Body of pancreas (tissue), 4 donors: Measurements from ENCODE around the gene NUDT3. TPM values are rescaled to one million over a fixed set of nuclear protein-coding genes. Genes with fewer than 3 reads are reported as not detected.
A peak's percentile ranks its signal among the peaks of the same experiment; 100 is the strongest.

Source experiments
- ATAC-seq: fragments of 150-250 bp; one replicate; pipeline ENCODE4 v1.9.1; 2016
- DNase-seq, 4 donors: peaks; one replicate each; pipeline ENCODE4 v3.0.0-alpha.2; 2019
- H3K27ac ChIP-seq, 4 donors: fragments of 200-600 bp; sonication (generic); 1 replicate in 3 of 4; 2 replicates in 1 of 4; pipeline versions ENCODE4 v1.5.1 to v1.6.1; 2016 to 2019; ENCODE audit warnings: mild to moderate bottlenecking in 1 of 4, mixed read lengths in 1 of 4, moderate library complexity in 1 of 4
- H3K27me3 ChIP-seq, 2 donors: fragments of 200-600 bp; sonication (generic); one replicate each; pipeline ENCODE4 v1.6.0; 2016; ENCODE audit warnings: mild to moderate bottlenecking in 1 of 2
- H3K36me3 ChIP-seq, 2 donors: fragments of 200-600 bp; sonication (generic); replicated peaks in 1 of 2; 2 replicates each; pipeline ENCODE4 v1.5.1; 2016; ENCODE audit warnings: low read depth in 2 of 2; ENCODE audit not compliant: insufficient read depth in 1 of 2
- H3K4me1 ChIP-seq: fragments of 200-600 bp; sonication (generic); one replicate; pipeline ENCODE4 v1.6.0; 2016
- H3K4me3 ChIP-seq, 2 donors: fragments of 200-600 bp; sonication (generic); 1 replicate in 1 of 2; 2 replicates in 1 of 2; pipeline ENCODE4 v1.5.1; 2016 to 2019
- H3K9me3 ChIP-seq, 3 donors: fragments of 200-600 bp; sonication (generic); 1 replicate in 2 of 3; 2 replicates in 1 of 3; pipeline ENCODE4 v1.5.1; 2016
- POLR2A ChIP-seq, 3 donors: fragments of 450-650 bp; IDR thresholded peaks; one replicate each; pipeline ENCODE4 v1.6.1; 2016; ENCODE audit warnings: antibody characterized with exemption in 3 of 3, mild to moderate bottlenecking in 2 of 3
- WGBS, 2 donors: methylation state at CpG; one replicate each; pipeline ENCODE4 v1.1.5; 2017; 5-methylcytosine and 5-hydroxymethylcytosine counted together
- intact Hi-C: fragments of 100-400 bp; cut with DNase I; formaldehyde crosslinking; loops from one replicate; pipeline ENCODE4 v1.15.1; 2023
- total RNA-seq, 2 donors: library from RNA; depleted of rRNA; stranded (reverse); fragments of >200 nt; gene quantifications; one replicate each; pipeline ENCODE4 v1.1.0, GENCODE V29; 2016
- TF ChIP-seq, protein P1 (sequence below), 7 experiments: fragments of 450-650 bp in 4 of 7; fragments of 200-600 bp in 3 of 7; sonication (generic) in 3 of 7; IDR thresholded peaks; one replicate each; pipeline ENCODE4 v1.5.1; 2016 to 2019; ENCODE audit warnings: antibody characterized with exemption in 7 of 7

The NUDT3 gene
- 10 to 100 TPM; 14.2 to 22.1 TPM for total RNA-seq

DNA sequence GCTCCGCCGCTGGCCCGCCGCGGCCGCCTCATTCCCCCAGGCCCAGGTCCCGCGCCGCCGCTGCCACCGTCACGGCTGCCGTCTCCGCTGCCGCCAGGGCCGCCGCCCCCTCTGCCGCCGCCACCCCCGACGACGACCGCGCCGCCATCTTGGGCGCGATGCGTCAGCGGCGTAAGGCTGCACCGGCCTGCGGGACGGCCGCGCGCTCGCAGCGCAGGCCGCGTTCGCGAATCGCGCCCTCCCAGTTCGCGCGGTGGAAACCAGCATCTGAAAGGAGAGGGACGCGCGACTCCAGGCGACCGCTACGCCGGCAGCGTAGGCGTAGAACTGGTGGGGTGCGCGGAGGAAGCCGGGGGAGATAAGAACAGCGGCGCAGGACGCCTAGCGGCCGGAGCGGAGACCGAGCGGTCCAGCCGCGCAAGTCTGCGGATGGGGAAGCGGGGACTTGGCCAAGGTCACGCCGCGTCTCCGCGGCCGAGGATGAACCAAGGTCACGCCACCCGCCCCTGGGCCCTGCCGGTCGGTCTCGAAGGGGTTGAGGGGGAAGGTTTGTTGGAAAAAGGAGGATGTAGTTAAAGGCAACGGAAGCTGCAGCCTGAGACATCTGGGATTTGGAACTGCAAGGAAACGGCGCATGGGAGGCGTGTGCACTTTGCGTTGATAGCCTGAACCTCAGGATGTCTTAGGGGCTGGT is at the start of gene NUDT3:
TSS of gene NUDT3 (minus strand) at position 173 of the 694 bp plus-strand sequence. CDS start 307 bp downstream, outside the sequence.
- Histone ChIP-seq H3K27ac (peak within 1 kb of the TSS; percentile 41 to 96 (median 92)), H3K4me3 (peak within 1 kb of the TSS; percentile 55 to 98), H3K27me3 (no peaks in the 10 kb centered on the region), H3K4me1 (peaks cover 16% of the 10 kb centered on the region), H3K36me3 (no peaks in the 10 kb centered on the region), H3K9me3 (no peaks in the 10 kb centered on the region)
- 0 to 1% methylated on average over 20 to 58 of the region's 87 CpGs for WGBS, 2 donors
- TF ChIP-seq, protein P1, sequence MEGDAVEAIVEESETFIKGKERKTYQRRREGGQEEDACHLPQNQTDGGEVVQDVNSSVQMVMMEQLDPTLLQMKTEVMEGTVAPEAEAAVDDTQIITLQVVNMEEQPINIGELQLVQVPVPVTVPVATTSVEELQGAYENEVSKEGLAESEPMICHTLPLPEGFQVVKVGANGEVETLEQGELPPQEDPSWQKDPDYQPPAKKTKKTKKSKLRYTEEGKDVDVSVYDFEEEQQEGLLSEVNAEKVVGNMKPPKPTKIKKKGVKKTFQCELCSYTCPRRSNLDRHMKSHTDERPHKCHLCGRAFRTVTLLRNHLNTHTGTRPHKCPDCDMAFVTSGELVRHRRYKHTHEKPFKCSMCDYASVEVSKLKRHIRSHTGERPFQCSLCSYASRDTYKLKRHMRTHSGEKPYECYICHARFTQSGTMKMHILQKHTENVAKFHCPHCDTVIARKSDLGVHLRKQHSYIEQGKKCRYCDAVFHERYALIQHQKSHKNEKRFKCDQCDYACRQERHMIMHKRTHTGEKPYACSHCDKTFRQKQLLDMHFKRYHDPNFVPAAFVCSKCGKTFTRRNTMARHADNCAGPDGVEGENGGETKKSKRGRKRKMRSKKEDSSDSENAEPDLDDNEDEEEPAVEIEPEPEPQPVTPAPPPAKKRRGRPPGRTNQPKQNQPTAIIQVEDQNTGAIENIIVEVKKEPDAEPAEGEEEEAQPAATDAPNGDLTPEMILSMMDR (IDR thresholded peaks at IDR 0.05) = peak; percentile 68 to 95 (median 90)
- TF ChIP-seq POLR2A (IDR thresholded peaks at IDR 0.05) = peak; percentile 13 to 65 (median 15)
- DNase-seq (peak; percentile 93 to 95 (median 94)), ATAC-seq (peak; percentile 94)
- intact Hi-C loops = no loop called here

DNA sequence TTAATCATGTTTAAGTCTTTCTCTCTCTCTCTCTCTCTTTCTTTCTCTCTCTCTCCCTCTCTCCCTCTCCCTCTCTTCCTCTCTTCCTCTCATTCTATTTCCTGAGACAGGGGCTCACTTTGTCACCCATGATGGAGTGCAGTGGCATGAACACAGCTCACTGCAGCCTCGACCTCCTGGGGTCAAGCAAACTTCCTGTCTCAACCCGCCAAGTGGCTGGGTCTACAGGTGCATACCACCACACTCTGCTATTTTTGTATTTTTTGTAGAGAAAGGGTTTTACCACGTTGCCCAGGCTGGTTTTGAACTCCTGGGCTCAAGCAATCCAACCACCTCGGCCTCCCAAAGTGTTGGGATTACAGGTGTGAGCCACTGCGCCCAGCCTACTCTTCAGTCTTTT is 49.1 kb upstream of the NUDT3 start:
- ATAC-seq (no peak), DNase-seq (no peak)
- Histone ChIP-seq H3K4me3 (no peak overlapping the region), H3K9me3 (no peaks in the 10 kb centered on the region), H3K27ac (no peak overlapping the region), H3K4me1 (no peaks in the 10 kb centered on the region), H3K27me3 (no peaks in the 10 kb centered on the region), H3K36me3 (no peaks in the 10 kb centered on the region)
- 64 to 66% methylated on average over 5 of the region's 5 CpGs for WGBS, 2 donors
- intact Hi-C loops = no loop called here
- TF ChIP-seq POLR2A (IDR thresholded peaks at IDR 0.05) = no peak
- TF ChIP-seq, protein P1 (IDR thresholded peaks at IDR 0.05) = no peak

DNA sequence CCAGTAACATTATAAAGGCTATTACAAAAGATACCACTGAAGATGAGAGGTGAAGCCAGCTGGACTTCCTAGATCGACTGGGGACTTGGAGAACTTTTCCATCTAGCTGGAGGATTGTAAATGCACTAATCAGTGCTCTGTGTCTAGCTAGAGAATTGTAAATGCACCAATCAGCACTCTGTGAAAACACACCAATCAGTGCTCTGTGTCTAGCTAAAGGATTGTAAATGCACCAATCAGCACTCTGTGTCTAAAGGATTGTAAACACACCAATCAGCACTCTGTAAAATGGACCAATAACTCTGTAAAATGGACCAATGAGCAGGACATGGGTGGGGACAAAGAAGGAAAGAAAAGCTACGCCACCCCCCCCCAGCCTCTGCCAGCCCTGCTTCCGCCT is 47.0 kb upstream of the NUDT3 start:
- intact Hi-C loops = no loop called here
- DNase-seq = no peak

DNA sequence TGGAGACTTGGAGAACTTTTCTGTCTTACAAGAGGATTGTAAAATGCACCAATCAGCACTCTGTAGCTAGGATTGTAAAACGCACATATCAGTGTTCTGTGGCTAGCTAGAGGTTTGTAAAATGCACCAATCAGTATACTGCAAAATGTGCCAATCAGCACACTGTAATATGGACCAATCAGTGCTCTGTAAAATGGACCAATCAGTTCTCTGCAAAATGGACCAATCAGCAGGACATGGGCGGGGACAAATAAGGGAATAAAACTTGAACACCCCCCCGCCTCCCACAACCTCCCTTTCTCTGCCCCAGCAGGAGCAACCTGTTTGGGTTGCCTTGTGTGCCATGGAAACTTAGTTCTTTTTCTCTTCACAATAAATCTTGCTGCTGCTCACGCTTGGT is 46.2 kb upstream of the NUDT3 start:
- intact Hi-C loops = no loop called here
- ATAC-seq (no peak), DNase-seq (no peak)
- Histone ChIP-seq H3K36me3 (no peaks in the 10 kb centered on the region), H3K4me3 (no peak overlapping the region), H3K27ac (no peak overlapping the region), H3K9me3 (no peaks in the 10 kb centered on the region), H3K4me1 (no peaks in the 10 kb centered on the region), H3K27me3 (no peaks in the 10 kb centered on the region)
- TF ChIP-seq POLR2A (IDR thresholded peaks at IDR 0.05) = no peak
- 71 to 72% methylated on average over 4 of the region's 4 CpGs for WGBS, 2 donors

More for the DNA sequence above, 47.0 kb upstream of the NUDT3 start:
- 85 to 100% methylated on average over 1 to 2 of the region's 3 CpGs for WGBS, 2 donors
- Histone ChIP-seq H3K4me1 (no peaks in the 10 kb centered on the region), H3K36me3 (no peaks in the 10 kb centered on the region), H3K9me3 (no peaks in the 10 kb centered on the region), H3K27ac (no peak overlapping the region), H3K27me3 (no peaks in the 10 kb centered on the region), H3K4me3 (no peak overlapping the region)
- TF ChIP-seq, protein P1 (IDR thresholded peaks at IDR 0.05) = no peak
- no peak for TF ChIP-seq POLR2A (IDR thresholded peaks at IDR 0.05)
- no peak for ATAC-seq

DNA sequence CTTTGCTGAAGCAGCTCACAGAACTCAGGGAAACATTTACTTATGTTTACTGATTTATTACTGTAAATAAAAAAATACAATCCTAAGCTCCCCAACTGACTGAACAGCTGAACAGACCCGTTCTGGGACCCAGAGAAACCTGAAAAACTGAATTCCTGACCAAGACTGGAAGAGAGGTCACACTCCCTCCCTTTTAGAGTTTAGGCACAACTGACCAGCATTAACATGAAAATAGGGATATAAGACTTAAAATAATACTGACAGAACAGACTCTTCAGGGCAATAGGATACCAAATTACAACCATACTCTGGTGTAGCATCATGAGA is 45.1 kb upstream of the NUDT3 start:
- WGBS, 2 donors = 50 to 53% methylated on average over 1 of the region's 1 CpG
- intact Hi-C loops = no loop called here
- ATAC-seq = no peak

More for the DNA sequence above, 45.1 kb upstream of the NUDT3 start:
- TF ChIP-seq POLR2A (IDR thresholded peaks at IDR 0.05) = no peak
- TF ChIP-seq, protein P1 (IDR thresholded peaks at IDR 0.05) = no peak
- Histone ChIP-seq H3K9me3 (no peaks in the 10 kb centered on the region), H3K4me3 (no peak overlapping the region), H3K4me1 (no peaks in the 10 kb centered on the region), H3K36me3 (no peaks in the 10 kb centered on the region), H3K27ac (no peak overlapping the region), H3K27me3 (no peaks in the 10 kb centered on the region)
- DNase-seq = no peak
